Inflammatory macrophage (primary cell): ENCODE results near the gene PCSK4.
A peak's percentile ranks its signal among the peaks of the same experiment; 100 is the strongest.
"Not testable (repeated sequence)": the region's sequence is repeated elsewhere in the genome, so short reads cannot be mapped to it uniquely, and the experiment has no call there.

ENCODE experiments used
- DNase-seq, 2 donors: peaks; one replicate each; pipeline ENCODE4 v3.0.0-alpha.2; 2020 to 2022

PCSK4 gene

GRCh38 chr19:1521636-1522035, 31.5 kb upstream of the PCSK4 start:
- DNase-seq, result no peak

DNA sequence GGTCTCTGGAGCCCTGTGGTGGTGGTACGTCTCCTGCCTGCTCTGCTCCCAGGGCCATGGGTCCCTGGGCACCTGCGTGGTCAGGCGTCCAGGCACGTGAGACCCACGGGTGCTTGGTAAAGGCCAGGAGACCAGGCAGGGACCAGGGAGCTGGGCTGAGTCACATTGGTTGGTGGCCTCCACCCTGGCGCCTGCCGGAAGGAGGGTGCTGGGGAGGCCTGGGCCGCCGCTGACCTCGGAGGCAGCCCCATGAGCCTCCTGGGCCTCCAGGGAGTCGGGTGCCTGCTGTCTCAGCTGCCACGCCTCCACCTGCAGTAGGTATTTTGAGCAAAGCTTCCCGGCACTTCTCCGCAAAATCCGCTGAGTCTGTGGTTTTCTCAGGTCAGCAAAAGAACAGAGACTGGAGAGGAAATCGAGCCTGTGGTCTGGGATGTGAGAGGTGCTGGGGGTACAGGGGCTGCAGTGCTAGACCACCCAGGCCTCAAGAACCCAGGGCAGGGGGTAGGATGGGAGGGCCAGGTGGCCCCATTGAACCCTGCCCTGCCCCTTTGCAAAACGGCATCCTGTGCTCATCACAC, 30.1 kb upstream of the PCSK4 start:
- no peak for DNase-seq

DNA sequence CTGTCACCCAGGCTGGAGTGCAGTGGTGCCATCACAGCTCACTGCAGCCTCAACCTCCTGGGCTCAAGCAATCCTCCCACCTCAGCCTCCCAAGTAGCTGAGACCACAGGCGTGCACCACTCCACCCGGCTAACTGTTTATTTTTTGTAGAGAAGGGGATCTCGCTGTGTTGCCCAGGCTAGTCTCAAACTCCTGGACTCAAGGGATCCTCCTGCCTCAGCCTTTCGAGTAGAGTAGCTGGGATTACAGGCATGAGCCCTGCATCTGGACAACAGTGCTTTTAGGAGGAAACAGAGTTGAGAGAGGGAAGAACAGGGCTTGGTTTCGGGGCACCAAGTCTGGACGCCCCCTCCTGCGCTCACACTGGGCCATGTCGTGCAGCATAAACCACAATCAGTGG, 29.7 kb upstream of the PCSK4 start:
- DNase-seq, result not testable (repeated sequence)

DNA sequence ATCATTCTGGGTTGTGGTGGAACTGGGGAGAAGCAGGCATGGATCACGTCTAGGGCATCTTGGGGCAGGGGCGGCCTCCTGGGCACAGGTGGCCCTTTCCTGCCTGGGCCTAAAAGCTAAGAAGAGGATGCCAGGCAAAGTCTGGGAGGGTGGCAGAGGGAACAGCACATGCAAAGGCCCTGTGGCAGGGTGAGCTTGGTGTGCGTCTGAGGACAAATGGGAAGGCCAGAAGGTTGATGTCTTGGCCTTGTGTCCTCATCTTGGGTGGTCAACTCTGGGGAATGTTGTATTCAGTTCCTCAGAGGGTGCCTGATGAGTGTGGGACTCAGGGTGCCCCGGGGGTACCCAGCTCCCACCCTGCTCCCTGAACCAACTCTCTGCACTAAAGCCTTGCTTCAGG, 28.3 kb upstream of the PCSK4 start:
- no peak for DNase-seq

DNA sequence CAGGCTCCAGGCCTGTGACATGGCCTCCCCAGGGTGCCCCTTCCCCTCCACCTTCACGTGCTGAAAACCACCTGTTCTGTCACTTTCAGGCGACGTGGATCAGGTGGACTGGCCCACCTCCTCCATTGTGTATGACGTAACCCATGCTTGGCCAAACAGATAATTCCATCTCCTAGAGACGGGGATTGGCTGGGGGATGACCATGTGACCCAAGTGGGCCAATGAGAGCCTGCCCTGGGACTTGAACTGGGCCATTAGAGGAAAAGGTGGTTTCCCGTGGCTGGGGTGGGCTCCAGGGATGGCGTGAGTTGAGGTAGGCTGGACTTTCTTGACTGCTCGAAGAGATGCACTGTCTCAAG, 26.2 kb upstream of the PCSK4 start:
- DNase-seq, result no peak

DNA sequence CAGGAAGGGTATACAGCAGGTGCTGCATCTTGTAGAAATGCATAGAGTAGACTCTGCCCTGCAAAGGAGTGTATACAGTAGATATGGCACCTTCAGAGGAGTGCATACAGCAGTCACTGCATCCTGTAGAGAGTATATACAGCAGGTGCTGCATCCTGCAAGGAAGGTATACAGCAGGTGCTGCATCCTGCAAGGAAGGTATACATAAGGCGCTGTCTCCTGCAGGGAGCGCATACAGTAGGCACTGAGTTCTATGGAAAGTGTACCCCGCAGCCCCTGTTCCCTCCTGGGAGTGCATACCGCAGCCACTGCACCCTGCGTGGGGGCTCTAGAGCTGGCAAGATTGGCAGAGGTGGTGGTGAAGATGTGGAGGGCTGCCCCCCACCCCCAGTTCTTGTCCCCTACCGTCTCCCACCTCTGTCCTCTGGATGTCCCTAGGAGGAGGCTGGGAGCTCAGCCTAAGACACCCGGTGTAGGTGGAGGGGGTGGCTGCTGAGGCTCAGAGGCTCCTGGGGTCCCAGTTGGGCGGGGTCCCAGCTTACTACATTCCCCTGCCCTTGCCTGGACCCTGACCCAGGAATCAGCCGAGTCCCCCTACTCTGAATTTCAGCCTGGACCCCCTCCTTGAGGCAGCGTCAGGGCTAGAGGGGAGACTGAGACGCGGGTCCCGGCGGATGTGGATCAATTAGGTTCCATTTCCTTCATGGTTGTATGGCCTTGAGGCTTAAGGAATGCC, 25.0 kb upstream of the PCSK4 start:
- no peak for DNase-seq

DNA sequence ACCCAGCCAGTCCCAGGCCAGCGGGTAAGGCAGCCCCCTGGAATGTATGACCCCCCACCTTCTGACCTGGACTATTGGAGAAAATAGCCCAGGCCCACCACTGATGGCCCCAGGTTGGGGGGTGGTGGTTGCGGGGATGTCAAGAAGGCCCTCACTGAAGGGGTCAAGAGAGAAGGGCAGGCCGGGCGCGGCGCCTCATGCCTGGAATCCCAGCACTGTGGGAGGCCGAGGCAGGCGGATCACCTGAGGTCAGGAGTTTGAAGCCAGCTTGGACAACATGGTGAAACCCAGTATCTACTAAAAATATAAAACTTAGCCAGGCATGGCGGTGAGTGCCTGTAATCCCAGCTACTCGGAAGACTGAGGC, 24.1 kb upstream of the PCSK4 start:
- no peak for DNase-seq

GRCh38 chr19:1513499-1514294, 23.5 kb upstream of the PCSK4 start:
- peak; percentile 54 to 68 for DNase-seq

- peak; percentile 22 to 58 for DNase-seq
Observed at GRCh38 chr19:1512671-1513498, 22.7 kb upstream of the PCSK4 start, which contains the start of gene ADAMTSL5. ADAMTSL5 (minus strand) TSS chr19:1513019; CDS start chr19:1510943, 2,076 bp downstream.

GRCh38 chr19:1511318-1512317, 21.5 kb upstream of the PCSK4 start:
- no peak for DNase-seq

- DNase-seq, result no peak
Observed at GRCh38 chr19:1510807-1511206, 20.7 kb upstream of the PCSK4 start.

DNA sequence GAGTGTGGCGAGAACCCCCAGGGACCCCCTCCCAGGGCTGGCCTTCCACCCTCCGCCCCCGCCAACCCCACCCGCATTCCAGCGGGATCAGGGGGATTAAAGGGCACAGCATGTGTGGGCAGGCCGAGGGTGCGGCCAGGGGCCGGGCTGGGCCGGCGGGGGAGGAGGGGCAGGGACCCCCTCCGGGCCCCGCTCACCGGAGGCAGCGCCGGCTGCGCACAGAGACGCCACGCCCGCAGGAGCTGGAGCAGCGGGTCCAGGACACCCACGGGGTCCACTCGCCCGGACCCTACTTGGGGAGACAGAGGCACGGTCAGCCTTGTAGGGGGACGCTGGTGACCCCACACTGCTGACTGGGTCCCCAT, 20.3 kb upstream of the PCSK4 start:
- DNase-seq, result no peak

DNA sequence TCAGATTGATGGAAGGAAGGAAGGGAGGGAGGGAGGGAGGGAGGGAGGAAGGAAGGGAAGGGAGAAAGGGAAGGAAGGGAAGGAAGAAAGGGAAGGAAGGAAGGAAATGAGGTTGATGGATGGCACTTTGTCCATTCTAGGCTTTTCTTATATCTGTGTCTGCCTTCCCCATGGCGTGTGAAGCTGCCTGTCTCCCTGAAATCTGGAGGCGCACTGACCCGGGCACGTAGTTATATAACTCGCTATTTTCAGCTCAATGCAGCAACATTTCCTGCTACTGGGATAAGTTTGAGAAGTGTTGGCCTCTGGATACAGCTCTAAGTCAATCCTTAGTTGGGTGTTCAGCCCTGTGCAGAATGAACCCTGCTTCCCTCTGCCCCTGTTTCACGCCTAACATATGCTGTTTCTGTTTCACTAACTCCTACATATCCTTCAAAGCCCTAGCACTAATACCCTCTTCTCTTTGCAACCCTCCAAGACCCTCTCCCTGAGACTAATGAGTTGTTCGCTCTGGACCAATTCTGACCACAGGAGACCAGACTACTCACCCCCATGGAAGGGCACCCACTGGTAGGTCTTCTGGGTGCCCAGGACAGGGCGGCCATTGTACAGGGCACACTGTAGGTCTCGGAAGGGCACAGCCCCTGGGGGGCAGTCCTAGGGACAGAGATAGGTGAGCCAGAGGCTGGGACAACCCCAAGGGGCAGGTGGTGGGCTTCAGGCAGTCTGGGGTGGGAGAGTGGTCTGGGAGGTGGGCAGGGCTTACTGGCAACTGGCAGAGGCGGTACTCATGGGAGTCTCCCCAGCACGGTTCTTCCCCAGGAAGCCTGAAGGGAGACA, 19.7 kb upstream of the PCSK4 start:
- DNase-seq, result no peak

DNA sequence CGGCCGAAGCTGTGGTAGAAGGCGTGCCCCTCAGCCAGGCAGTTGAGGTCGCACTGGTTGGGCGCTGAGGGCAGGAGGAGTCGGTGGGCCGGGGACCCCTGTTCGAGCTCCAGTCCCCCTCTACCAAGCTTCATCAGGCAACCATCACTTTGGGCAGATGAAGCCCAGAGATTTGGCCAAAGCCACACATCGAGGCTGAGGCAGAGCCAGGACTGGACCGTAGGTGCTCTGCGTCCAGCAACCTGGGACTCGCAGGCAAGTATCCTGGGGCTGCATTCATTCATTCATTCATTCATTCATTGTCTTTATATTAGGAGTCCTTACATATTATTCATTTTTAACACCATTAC, 18.3 kb upstream of the PCSK4 start:
- DNase-seq, result no peak

DNA sequence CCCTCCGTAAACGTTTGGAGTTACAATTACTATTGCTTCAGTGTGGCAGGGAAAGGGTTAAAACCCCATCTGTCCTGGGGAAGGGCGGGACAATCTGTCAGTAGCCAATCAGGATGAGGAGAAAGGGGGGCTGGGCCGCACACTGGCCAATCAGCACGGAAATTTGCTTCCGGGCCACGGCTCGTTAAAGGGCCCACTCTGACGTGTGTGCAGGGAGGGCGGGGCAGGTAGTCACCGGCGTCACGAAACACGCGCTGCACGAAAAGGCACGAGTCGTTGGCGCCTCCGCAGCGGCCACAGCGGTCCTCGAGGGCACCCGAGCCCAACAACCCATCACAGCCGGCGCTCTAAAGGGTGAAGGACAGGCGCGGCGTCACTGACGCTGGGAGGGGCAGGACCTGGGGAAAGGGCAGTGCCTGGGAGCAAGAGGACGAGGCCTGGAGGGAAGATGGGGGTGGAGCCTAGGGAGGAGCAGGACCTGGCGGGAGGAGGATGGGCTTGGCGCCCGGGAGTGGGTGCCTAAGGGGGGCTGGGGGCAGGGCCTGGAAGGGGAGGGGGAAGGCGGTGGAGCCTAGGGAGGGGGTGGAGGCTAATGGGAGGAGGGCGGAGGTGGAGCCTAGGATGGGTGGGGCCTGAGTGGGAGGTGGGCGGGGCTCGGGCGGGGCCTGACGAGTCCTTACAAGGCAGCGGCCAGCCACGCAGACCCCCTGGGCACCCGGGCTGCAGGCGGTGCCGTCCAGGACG, 17.8 kb upstream of the PCSK4 start:
- DNase-seq, result peak; percentile 88

GRCh38 chr19:1507192-1507660, 17.1 kb upstream of the PCSK4 start:
- DNase-seq, result no peak

DNA sequence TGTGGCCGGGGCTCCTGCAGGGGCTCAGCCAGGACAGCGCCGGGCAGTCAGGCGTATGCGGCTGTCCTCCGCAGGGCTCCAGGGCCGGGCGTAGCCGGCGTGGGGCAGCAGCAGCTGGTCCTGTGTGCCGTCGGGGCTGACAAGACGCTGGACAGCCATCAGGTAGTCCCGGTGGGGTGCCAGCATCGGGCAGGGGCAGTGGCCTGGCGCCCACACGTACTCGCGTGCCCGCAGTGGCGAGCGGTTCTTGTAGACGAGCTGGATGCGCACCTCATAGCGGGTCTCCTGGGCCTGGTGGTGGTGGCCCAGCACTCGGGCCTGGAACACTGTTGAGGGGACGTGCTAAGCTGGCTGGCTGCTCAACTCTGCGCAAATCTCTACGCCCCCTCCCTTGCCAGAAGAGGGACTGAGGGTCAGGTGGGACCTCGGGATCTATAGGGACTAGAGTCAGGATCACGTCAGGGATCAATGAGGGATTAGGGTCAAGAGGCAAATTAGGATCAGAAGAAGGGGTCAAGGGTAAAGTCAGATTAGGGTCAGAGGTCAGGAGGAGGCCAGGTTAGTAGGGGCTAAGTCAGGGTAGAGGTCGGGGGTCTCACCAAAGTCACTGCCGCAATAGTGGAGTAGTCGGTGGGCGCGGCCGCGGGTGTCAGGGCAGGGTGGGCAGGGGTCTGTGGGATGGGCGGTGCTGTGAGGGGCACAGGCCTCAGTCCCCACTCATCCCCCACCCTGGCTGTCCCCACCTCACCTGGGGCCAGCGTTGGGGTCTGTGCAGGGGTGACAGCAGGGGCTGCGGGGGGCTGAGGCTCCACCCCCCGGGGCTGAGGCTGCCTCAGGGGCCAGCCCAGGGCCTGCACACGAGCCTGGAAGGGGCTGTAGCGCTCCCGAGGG, 16.1 kb upstream of the PCSK4 start:
- DNase-seq, result no peak

DNA sequence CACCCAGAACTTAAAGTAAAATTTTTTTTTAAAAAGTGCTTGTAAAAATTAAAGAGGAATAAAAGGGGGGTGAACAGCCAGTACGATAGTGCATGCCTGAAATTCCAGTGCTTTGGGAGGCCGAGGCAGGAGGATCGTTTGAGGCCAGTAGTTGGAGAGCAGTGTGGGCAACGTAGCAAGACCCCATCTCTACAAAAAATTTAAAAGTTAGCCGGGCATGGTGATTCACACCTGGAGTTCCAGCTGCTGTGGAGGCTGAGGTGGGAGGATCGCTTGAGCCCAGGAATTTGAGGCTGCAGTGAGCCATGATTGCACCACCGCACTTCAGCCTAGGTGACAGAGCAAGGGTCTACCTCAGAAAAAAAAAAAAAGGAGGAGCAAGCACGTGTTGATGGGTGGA, 14.9 kb upstream of the PCSK4 start:
- no peak for DNase-seq
